Brain microvascular endothelial cell (primary cell): Measurements from ENCODE around the gene IRGC.

ENCODE experiments used
- DNase-seq: peaks from one replicate; pipeline ENCODE4 v3.0.0-alpha.2; 2020
- H3K27ac ChIP-seq: fragments of 250-450 bp; sonication (Bioruptor Pico); 2 replicates; pipeline ENCODE4 v1.5.1; 2020; ENCODE audit warnings: mild to moderate bottlenecking, moderate library complexity
- H3K27me3 ChIP-seq: fragments of 250-450 bp; sonication (Bioruptor Pico); replicated peaks from 2 replicates; pipeline ENCODE4 v1.5.1; 2020; ENCODE audit warnings: mild to moderate bottlenecking
- H3K36me3 ChIP-seq: fragments of 250-450 bp; sonication (Bioruptor Pico); replicated peaks from 2 replicates; pipeline ENCODE4 v1.5.1; 2020; ENCODE audit warnings: mild to moderate bottlenecking
- H3K4me3 ChIP-seq: 2 replicates; pipeline ENCODE4 v1.5.1; 2011; ENCODE audit warnings: low read depth, mild to moderate bottlenecking, control low read depth, low read length, moderate library complexity
- in situ Hi-C: cut with HindIII; loops from 2 replicates; pipeline ENCODE4 v1.10.0; 2017; ENCODE audit warnings: low sequenced_read_pairs, low pct_ligation_motif_present
- TF ChIP-seq, protein P1 (sequence below): IDR thresholded peaks from 2 replicates; pipeline ENCODE4 v1.5.1; 2011; ENCODE audit warnings: low read depth, mild to moderate bottlenecking, moderate library complexity, low read length, control low read depth, inconsistent platforms; ENCODE audit errors: missing control alignments

IRGC gene

DNA sequence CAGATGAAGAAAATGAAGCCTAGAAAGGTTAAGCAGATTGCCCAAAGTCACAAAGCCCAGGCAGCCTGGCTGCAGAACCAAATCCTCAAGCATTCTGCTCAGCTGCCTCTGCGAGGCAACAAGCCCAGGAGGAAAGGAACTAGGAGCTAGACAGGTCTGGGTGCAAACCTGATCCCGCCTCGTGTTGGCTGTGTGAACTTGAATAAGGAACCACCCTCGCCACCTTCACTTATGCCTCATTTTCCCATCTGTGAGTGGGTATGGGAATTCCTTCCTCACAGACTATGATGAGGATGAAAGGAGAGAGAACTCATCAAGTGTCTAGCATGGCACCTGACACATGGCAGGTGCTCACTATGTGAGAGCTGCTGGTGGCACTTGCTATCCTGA is 32.3 kb downstream of the IRGC start:
- H3K27me3 ChIP-seq, result no peaks in the 10 kb centered on the region
- no peak overlapping the region for H3K27ac ChIP-seq
- no peak for DNase-seq
- in situ Hi-C loops, result no loop called here
- peaks cover 65% of the 10 kb centered on the region for H3K36me3 ChIP-seq
- H3K4me3 ChIP-seq, result no peak overlapping the region
- TF ChIP-seq, protein P1, sequence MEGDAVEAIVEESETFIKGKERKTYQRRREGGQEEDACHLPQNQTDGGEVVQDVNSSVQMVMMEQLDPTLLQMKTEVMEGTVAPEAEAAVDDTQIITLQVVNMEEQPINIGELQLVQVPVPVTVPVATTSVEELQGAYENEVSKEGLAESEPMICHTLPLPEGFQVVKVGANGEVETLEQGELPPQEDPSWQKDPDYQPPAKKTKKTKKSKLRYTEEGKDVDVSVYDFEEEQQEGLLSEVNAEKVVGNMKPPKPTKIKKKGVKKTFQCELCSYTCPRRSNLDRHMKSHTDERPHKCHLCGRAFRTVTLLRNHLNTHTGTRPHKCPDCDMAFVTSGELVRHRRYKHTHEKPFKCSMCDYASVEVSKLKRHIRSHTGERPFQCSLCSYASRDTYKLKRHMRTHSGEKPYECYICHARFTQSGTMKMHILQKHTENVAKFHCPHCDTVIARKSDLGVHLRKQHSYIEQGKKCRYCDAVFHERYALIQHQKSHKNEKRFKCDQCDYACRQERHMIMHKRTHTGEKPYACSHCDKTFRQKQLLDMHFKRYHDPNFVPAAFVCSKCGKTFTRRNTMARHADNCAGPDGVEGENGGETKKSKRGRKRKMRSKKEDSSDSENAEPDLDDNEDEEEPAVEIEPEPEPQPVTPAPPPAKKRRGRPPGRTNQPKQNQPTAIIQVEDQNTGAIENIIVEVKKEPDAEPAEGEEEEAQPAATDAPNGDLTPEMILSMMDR, result no peak

DNA sequence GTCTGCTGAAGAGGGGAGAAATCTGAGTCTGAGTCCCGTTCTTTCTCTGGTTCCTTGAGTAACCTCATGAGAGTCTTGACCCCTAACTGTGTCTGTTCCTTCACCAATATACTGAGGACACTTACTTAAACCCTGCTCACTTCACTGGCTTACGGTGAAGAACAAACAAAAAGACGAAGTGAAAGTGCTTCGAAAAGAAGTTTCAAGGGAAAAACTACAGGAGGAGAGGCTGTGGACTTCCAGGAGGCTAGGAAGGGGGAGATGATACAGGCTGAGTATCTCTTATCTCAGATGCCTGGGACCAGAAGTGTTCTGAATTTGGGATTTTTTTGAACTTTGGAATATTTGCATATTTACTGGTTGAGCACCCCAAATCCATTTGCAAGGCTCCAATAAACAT is 32.8 kb downstream of the IRGC start:
- DNase-seq, result no peak
- Histone ChIP-seq H3K4me3 (no peak overlapping the region), H3K27me3 (no peaks in the 10 kb centered on the region), H3K27ac (no peak overlapping the region), H3K36me3 (peaks cover 65% of the 10 kb centered on the region)
- TF ChIP-seq, protein P1, result no peak
- in situ Hi-C loops, result no loop called here

DNA sequence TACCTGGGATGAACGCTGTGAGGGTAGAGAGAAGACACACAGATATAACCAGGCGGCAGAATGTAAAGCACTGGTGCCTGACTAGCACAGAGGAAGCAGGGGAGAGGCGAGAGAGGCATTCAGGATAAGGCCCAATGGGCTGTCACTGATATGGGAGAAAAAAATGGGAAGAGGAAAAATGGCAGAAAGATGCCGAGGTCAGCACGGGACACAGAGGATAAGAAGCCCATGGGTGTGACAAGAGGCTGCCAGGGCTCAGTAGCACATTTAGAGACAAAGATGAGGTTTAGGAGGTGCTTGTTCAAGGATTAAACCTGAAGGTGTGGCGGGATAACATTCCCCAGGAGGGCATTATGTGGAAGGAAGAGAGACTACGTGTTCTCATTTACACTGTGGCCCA is 33.3 kb downstream of the IRGC start:
- Histone ChIP-seq H3K27me3 (no peaks in the 10 kb centered on the region), H3K27ac (no peak overlapping the region), H3K4me3 (no peak overlapping the region), H3K36me3 (peaks cover 62% of the 10 kb centered on the region)
- in situ Hi-C loops, result no loop called here
- TF ChIP-seq, protein P1, result no peak
- DNase-seq, result no peak

DNA sequence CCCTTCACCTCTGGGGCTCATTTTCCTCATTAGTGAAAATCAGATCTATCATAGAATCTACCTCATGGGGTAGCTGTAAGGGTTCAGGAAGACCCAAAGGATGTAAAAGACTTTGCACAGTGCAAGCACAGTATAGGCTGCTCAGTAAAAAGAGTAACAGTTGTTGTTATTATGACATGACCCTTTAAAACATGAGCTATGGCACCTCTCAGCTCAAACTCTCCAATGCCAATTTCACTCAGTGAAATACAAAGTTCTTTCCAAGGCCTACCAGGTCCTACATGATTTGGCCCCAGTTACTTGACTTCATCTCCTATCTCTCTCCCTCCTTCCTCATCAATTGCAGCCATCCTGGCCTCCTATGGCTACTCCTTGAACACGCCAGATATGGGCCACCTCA is 34.0 kb downstream of the IRGC start:
- Histone ChIP-seq H3K27me3 (no peaks in the 10 kb centered on the region), H3K4me3 (no peak overlapping the region), H3K27ac (no peak overlapping the region), H3K36me3 (peaks cover 57% of the 10 kb centered on the region)
- no peak for DNase-seq
- TF ChIP-seq, protein P1, result no peak
- in situ Hi-C loops, result no loop called here

DNA sequence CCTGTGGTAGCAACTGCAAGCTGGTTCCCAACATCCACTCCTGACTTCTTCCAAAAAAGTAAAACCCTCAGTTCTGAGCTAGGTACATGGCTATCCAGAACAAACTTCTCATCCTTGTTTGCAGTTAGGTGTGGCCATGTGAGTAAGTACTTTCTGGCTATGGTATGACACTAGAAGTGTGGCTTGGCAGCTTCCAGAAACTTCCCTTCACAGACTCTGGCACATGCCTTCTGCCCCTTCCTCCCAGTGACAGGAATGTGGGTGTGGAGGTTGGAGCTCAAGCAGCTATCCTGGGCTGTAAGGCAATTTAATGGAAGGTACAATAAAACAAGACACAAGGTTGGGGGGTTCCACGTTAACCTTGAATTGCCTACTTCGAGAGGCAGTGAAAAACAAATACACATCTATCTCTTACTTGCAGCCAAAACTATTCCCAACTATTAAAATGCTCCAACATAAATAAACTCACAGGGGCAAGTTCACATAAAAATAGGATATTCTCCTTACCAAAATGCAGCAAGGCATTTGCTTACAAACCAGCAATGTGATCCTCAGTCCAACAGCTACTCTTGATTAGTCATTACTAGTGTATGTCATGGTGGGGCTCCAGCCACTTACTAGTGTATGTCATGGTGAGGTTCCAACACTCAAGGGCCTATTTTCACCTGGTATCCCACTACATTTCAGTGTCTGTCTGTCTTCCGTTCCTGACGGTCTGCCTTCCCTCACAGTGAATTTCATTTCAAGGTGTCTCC is 35.8 kb downstream of the IRGC start:
- H3K36me3 ChIP-seq, result peaks cover 42% of the 10 kb centered on the region

More for the DNA sequence above, 35.8 kb downstream of the IRGC start:
- no peak for DNase-seq
- in situ Hi-C loops, result no loop called here
- TF ChIP-seq, protein P1, result no peak
- Histone ChIP-seq H3K4me3 (no peak overlapping the region), H3K27ac (peak overlapping the region; percentile 98), H3K27me3 (no peaks in the 10 kb centered on the region)
